Suppressor macrophage treated with lipopolysaccharide for 1 hour (primary cell): Measurements from ENCODE around the gene LRTM2.
"Not testable (repeated sequence)": the region's sequence is repeated elsewhere in the genome, so short reads cannot be mapped to it uniquely, and the experiment has no call there.

Experiments used
- DNase-seq, 3 donors: peaks; one replicate each; pipeline ENCODE4 v3.0.0-alpha.2; 2020 to 2022

Gene LRTM2

DNA sequence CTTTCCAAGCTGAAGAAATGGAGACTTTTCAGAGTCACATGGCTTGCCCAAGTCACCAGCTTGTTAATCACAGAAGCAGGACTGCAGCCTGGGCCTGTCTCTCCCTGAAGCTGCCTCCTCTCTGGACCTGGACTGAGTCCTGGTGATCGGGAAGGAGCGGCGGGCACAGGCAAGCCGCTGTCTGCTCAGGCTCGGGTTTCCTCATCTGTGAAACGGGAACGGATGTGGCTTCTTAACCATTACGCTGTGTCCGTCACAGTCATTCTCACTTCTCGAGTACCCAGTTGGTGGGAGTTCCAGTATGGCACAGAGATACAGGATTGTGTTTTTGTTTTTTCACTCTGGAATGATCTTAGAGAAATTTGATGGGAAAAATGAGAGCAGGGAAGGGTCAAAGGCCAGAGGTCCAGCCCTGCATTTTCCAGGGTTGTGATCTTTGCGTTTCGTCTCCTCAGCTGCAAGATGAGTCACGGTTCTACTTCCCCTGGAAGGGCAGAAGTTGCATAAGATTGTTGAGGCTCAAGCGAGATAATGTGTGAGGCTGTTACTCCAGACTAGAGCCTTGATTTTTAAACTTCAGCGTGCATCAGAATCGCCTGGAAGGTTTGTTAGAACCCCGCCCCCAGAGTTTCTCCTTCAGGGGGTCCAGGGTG is 7.6 kb upstream of the LRTM2 start:
- peak; percentile 87 to 94 (median 93) for DNase-seq

DNA sequence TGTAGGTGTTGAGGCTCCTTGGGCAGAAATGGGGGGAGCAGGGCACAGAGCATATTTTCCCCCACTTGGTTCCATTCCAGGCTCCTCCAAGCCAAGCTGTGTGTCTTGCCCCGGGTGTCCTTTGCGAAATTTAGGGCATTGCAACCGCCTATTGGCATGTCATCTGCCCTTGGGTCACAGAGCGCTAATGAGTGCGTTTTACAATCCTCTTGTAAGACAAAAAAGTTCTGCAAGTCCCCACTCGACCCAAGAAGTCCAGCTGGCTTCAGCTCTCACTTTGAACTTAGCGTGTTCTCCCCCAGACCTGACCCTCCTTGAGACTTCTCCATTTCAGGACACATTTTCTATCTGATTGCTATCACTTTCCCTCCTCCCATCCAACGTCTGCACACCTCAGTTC is 6.1 kb upstream of the LRTM2 start:
- DNase-seq = no peak

DNA sequence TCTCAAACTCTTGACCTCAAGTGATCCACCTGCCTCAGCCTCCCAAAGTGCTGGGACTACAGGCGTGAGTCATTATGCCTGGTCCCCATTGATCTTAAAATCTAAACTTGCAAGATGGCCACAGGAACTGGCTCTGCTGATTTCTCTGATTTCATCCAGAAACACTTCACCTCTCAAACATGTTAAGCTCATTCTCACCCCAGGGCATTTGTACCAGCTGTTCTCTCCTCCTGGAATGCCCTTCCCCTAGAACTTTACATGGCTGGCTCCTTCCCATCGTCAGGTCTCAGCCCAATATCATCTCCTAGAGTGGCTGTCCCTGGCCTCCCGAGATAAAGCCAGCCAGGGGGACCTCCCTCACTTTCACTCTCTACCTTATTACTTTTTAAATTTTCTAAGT is 5.3 kb upstream of the LRTM2 start:
- no peak for DNase-seq

DNA sequence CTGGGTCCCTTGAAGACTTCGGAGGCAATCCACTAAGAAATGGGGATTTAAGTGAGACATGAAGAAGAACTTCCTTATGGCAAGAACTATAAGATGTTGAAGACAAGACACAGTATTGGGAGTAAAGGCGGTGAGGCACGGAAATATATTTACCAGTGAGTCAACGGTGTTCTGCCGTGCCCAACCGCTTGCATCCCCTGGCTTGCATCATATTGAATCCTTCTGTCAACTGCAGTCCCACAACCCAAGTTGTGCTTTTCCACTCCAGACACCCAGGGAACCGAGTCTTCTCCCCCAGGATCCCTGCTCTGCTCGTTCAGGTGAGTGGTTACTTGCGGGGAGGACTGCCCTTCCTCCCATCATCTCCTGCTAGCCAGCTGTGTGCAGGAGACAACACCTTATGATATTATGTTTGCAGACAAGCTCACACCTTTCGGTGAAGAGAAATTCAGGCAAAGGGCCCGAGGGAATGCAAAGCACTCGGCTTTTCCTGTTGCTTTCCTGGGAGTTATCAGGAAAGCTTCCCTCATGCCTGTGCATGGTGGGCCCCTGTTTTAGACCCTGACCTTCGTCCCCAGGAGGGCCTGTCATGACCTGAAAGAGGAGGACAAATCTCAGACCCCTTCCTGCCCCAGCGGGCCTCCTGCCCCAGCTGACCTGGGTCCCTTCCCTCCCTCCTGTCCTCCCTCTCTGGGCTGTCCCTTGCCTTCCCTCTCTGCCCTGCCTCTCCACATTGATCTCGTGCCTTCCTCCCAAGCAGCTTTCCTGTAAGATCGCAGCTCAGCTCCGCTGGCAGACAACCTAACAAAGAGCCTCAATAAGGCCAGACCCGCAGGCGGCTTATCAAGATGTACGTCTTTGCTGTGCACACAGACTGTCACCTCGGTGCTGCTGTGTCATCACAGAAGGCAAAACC is 4.3 kb upstream of the LRTM2 start:
- peak in 2 of 3 donors; percentile 39 to 47 for DNase-seq

DNA sequence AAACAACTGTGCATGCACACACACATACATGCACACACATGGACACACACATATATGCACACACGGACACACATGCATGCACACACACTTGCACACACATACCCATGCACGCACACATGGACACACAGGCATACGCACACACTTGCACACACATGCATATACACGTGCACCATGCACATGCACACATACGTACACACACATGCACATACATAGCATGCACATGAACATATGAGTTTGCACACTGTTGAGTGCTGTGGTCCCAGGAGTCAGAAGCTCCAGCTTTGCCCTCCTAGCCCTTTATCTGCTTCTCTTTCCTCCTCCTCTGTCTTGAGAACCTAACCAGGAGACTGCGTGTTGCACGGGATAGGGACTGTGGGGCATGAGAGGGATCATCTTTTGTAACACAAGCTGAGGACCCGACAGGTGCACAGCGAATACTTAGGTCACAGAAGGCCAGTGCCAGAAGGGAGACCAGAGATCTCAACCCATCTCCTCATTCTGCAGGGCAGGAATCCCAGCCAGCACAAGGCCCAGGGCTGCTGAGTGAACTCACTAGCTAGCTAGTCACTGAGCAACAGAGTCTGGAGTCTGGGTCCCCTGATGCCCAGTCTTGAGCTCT is 3.5 kb upstream of the LRTM2 start:
- no peak for DNase-seq

DNA sequence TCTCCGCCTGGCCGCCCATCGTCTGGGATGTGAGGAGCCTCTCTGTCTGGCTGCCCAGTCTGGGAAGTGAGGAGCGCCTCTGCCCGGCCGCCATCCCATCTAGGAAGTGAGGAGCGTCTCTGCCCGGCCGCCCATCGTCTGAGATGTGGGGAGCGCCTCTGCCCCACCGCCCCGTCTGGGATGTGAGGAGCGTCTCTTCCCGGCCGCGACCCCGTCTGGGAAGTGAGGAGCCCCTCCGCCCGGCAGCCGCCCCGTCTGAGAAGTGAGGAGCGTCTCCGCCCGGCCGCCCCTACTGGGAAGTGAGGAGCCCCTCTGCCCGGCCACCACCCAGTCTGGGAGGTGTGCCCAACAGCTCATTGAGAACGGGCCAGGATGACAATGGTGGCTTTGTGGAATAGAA is 2.4 kb upstream of the LRTM2 start:
- not testable (repeated sequence) for DNase-seq

DNA sequence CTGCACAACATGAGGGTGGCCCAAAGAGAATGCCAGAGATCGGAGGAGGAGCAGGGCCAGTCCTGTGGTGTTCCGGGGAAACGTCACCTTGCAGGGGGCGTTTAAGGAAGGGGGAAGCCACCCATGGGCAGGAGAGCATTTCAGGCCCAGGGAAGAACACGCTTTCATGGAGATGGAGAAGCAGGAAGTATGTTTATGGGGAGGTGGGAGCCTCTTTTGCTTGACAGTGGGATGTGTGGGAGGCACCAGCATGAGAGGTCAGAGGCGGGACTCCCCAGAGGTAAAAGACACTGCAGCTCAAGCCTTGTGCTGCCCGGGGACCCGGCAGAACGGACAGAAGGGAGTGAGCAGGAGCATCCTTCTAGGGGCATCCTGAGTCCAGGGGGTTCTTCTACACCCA is 1.3 kb upstream of the LRTM2 start:
- peak in 1 of 3 donors; percentile 16 for DNase-seq

DNA sequence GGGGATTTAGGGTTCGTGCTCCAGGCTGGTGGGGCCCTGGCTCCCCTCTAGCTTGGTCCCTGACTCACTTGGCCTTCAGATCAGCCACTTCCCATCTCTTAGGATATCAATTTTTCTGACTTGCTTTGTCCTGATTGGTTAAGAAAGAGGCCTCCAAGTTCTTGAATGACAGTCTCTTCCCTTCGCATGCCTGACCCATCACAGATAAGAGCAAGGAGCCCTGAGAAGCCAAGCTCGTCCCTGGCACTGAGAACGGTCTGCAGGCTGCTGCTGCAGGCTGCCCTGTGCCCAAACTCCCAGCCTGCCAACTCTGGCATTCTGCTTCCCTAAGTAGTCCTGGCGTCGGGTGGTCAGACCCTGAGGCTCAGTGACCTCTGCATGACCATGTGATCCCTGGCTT is 794 bp upstream of the LRTM2 start:
- DNase-seq = no peak

DNA sequence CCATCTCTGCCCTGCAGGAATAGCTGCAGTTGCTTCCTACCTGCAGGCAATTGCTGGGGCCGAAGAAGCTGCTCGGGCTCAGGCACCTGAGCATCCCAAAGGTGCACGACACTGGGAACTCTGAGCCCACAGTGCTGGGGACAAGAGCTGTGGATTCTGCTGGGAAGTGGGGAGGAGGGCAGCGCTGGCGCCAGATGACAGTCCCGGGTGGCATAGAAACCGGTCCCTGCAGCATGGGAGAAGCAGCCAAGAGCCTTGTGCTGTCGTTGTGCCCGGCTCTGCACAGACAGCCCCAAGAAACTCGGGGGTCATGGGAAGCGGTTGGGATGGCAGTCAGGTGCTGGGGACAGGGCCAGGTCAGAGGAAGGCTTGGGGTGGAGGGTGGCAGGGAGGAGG is 529 bp downstream of the LRTM2 start:
- no peak for DNase-seq

DNA sequence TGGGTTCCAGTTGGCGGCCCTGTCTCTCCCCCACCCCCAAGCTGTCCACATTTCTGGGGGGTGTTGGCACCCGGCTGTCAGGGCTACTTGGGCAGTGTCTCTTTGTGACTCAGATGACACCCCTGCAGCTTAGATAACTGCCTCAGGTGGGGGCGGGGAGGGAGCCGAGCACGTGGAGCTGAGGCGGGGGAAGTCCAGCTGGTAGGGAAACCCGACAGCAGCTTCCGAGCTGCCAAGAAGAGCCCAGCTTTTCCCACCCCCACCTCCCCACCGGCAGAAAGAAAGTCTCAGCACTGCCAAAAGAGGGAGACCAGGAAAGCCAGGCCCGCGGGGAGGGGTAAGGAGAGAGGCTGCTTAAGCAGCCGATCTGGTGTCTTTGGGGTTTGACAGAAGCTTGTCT is 1.4 kb downstream of the LRTM2 start:
- peak; percentile 52 to 81 (median 62) for DNase-seq

DNA sequence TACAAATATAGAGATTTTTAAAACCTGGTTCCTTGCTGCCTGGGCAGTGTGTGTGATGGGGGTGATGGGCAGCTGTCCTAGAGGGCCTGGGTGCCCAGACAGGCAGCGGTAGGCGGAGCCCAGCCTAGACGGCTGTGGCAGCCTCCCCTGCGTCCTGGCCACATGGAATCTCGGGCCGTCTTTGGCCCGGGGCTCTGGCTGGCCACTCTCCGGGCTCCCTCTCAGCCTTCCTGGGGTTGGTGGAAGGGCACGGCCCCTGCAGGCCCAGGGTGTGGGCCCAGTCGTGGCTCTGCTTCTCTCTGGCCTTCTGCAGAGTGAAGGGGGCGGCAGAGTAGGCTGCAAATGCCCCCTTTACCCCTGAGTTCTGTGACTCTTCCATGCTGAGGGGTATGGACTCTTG is 2.3 kb downstream of the LRTM2 start:
- DNase-seq = no peak

DNA sequence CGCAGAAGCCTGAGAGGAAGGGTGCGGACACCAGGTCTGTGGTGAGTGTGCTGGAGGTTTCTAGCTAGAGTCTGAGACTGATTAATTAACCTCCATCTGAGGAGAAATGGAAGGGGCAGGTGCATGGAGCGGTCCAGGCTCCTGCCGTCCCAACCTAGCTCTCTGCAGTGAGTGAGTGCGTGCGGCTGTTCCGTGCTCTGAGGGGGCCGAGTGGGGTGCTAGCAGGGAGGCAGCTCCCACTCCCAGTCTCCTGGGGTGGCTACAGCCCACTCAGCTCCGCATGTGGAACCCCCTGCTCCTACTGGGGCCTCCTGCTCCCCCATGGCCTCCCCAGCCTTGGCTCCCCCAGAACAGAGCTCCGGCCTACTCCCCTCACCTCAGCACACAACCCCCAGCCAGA is 2.9 kb downstream of the LRTM2 start:
- DNase-seq = no peak

DNA sequence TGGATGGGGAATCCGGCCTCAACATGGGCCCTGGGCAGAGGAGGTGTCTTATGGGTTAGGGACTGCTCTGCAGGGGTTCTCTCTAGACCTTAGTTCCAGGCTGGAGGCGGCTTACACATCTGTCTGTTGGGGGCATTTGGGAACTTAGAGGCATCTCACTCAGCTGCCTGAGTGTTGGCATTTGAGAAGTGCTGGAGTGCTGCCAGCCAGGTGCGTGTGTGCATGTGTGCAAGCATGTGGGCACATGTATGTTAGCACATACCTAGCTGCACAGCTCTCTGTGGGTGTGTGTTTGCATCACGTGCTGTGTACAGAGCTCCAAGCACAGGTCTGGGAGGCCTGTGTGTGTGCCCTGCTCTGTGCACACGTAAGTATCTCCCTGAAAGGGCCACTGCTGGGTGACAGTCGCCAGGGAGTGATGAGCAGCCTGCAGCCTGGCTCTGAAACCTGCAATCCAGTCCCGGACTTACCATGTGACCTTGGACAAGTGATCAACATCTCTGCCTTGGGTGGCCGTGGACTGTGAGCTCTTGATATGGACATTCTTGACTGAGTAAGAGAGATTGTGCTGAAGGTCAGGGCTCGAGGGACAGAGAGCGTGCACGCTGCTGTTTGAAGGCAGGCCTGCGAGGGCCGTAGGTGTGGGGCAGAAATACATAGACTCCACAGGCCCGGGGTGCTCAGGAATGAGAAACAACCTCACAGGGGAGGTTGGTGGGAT is 5.2 kb downstream of the LRTM2 start:
- no peak for DNase-seq

DNA sequence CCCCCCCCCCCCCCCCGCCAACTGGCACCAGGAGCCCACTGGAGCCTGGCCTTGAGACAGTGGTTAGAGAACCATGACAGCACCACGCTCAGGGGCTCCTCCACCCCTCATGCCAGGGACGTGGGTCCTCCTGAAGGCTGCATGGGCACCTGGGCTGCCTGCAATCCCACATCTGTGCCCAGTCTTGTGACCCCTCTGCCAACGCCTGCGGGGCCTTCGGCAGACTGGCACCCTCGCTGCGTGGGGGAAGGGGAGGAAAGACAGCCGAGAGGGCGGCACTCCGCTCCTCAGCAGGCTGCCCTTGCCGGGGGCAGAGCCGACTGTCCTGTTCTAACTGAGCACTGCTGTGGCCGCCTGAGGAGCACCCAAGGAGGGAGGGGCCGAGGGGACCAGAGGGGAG is 6.0 kb downstream of the LRTM2 start:
- no peak for DNase-seq

DNA sequence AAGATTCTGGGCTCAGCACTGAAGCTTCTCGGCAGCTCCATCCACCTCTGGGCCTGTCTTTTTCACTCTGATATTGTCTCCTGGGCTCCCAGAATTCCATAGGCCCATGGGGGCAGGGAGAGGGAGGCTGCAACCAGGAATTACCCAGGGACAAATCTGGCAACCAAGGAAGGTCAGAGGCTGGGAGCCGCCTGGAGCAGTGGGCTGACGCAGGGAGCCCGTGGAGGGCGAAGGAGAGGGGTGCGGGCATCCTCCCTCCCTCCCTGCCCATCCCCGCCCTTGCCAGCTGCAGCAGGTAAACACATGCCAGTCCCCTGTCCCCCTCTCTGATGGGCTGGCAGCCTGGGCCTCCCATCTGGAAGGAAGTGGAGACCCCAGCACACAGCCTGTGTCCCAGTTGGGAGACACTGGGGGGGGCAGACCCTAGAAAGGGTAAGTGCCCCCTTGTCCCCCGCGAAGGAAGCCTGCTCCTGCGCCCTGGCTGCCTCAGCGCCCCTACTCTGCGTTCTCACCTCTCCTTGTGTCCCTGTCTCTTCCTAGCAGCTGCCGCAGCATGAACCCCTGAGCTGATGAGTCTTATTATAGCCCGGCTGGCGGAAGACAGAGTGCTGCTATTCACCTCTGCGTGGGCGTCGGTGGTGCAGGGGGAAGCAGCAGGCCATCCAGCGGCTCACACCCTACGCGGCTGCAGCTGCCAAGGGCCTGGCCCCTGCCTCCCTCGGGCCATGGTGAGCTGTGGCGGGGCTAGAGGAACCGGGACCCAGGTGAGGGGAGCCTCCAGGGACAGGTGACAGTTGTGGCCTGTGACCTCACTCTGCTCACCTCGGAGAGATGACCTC is 6.7 kb downstream of the LRTM2 start:
- DNase-seq = no peak

DNA sequence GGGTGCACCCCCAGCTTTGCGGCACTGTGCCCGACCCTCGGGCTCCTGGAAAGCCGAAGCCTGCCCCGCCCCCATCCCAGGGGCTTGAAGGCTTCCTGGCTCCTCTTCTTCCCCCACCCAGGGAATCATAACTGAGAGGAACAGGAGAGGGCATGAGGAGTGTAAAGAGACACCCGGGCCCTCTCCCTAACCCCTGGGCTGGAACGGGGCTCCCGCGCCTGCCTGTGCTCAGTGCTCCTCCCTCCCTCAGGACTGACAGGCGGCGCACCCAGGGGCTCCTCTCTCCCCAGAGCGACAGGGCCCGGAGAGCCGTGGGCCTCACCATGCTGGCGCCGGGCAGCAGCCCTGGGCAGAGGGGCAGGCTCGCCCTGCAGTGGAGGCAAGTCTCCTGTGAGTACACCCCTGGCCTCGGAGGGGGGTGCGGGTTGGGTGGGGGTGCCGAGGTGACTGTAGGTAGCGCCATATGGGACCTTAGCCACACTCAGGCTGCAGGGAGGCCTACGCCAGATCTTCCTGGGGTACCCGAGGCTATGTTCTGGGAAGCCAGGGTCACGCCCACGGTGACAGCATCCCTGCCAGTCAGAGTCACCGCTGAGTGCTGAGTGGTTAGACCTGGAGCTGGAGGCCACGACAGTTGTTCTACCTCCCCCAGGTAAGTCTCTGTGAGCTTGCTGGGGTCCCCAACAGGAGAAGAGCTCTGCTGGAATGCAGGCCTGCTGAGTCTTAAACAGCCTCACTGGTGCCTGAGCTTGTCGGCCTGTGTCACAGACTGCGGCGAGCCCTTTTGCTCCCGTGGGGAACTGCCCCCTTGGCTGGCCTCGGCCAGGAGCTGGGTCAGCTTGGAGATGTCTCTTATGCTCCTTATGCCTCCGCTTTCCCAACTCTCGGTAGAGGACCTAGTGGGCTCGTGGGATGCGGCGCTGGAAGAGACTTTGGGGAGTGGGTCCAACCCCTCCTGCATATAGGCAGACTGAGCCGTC is 7.8 kb downstream of the LRTM2 start:
- DNase-seq = no peak

DNA sequence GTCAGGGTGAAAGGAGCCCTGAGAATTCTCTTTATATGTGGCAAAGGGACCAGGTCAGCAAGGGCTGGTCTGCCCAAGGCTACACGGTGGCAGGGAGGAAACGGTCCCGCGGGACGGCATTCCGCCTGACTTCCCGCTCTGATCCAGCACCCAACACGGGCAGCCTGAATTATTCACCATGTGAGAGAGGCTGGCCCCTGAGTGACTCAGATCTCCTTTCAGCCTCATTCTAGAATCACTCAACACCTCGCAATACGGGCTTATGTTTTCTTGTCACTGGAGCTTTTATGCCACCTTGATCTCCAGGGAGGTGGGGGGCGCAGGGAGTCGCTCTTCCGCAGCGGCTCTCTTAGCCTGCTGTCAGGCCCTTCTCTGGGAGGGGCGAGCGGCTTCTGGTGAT is 8.5 kb downstream of the LRTM2 start:
- DNase-seq = no peak

DNA sequence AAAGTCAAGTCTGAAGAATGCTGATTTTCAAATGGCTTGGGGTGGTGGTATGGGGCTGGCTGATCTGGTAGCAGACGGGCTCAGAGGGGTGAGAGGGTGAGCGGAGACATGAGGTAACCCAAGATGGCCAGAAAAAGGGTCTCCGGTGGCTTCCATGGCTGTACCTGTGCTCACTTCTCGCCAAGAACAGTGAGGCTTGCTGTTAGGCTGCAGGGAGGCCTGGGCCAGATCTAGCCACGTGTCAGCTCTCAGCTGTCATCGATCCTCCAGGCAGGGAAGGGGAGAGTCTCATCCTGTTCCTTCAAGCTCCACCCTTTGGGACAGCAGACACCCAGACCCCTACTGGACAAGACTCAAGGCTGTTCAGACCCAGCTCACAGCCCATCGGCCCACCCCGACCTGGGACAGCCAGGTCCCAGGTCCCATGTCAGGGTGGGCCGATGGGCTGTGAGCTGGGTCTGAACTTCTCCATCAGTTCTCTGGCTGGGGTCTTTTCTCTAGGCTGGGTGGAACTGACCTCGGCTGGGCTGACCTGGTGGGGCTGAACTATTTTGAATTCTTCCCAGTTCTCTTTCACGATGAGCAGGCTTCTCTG is 9.0 kb downstream of the LRTM2 start:
- DNase-seq = no peak

DNA sequence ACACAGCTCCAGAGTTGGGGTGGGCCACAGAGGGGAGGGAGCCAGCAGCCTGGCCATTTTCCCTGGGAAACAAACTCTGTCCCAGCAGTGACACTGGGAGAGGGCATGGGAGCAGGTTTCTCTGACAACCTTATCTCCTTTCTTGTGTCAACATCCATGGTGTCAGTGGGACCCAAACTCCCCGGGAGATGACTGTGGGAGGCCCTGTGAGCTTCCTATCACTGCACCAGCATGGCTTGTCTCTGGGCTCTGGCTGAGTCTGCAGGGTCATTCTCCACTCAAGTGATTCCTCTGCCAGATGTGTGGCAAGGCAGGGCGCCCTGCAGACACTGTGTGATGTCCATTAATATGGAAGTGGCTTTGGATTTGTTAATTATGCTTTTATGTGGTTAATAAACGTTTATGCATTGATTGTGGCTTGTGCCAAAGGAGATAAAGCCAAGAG is 10.1 kb downstream of the LRTM2 start:
- DNase-seq = no peak
